Measurements from ENCODE around the gene CRADD. TPM values are rescaled to one million over a fixed set of nuclear protein-coding genes. Genes with fewer than 3 reads are reported as not detected.

The CRADD gene
- total RNA-seq, 6 experiments from 2014 or later: 17.2 to 65.3 (median 30.8) TPM

DNA sequence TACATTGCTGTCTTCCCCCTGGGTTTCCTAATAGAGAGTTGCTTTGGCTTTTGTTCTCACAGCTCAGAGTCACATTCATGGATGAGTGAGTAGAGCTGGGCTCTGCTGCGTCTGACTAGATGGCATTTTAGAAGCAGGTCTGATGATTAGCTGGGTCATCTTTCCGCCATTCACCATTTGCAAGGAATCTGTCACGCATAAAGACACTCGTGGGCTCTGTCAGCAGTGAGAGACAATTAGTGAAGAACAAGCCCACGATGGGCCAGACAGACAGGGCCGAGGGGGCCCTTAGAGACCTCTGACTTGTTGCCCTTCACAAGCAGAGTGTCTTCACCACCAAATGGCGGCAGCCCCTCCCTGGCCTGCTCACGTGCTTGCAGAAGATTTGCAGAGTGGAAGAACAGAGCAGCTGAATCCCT, 175.0 kb downstream of the CRADD start:
- 92% methylated on average over 4 of the region's 8 CpGs for WGBS (ENCODE audit: insufficient coverage, low coverage, low lambda C conversion rate, missing lambda C conversion rate)
- no peaks in the 10 kb centered on the region for H3K9me3 ChIP-seq
- intact Hi-C loops (cut with DNase I): no loop called here
- no peaks in the 10 kb centered on the region for H3K36me3 ChIP-seq
- no peak for DNase-seq
- no peak overlapping the region for H3K4me3 ChIP-seq
- no peaks in the 10 kb centered on the region for H3K4me1 ChIP-seq
- H3K27ac ChIP-seq: no peak overlapping the region
- no peaks in the 10 kb centered on the region for H3K27me3 ChIP-seq
- no peak for TF ChIP-seq POLR2A (IDR thresholded peaks at IDR 0.05)
- ATAC-seq: no peak

DNA sequence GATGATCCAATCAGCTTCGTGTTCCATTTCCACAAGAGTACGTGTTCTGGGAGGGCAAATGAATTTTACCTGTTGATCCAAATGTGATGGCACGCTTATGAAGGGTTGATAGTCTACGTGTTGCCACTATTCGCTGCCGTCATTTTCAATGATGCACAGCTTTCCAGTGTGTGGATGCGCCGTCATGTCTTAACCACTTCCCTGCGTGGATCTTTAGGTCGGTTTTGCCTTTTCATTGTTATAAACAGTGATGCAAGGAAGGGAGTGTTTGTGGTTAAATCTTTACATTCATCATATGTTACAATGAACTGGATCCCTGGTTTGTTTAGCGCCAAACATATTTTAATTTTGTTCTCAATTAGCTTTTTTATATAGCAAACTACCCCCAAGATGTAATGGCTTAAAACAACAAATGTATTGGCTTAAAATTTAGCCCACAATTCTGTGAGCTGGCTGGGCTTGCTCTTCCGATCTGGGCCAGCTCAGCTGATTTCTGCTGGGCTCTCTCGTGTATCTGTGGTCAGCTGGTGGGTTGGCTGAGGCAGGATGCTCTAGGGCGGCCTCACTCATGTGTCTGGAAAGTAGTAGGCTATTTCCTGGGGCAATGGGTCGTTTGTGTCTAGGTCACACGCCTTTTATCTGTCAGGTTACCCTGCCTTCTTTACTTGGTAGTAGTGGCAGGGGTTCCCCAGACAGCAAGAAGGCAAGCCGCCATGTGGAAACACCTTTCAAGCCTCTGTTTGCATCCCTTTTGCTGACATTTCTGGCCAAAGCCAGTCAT, 176.7 kb downstream of the CRADD start:
- no peak overlapping the region for H3K27ac ChIP-seq
- intact Hi-C loops (cut with DNase I): no loop called here
- no peaks in the 10 kb centered on the region for H3K9me3 ChIP-seq
- ATAC-seq: no peak
- no peaks in the 10 kb centered on the region for H3K27me3 ChIP-seq
- no peaks in the 10 kb centered on the region for H3K36me3 ChIP-seq
- no peak for DNase-seq
- H3K4me1 ChIP-seq: no peaks in the 10 kb centered on the region
- WGBS (ENCODE audit: insufficient coverage, low coverage, low lambda C conversion rate, missing lambda C conversion rate): 79% methylated on average over 15 of the region's 17 CpGs
- no peak overlapping the region for H3K4me3 ChIP-seq
- TF ChIP-seq, protein P1, sequence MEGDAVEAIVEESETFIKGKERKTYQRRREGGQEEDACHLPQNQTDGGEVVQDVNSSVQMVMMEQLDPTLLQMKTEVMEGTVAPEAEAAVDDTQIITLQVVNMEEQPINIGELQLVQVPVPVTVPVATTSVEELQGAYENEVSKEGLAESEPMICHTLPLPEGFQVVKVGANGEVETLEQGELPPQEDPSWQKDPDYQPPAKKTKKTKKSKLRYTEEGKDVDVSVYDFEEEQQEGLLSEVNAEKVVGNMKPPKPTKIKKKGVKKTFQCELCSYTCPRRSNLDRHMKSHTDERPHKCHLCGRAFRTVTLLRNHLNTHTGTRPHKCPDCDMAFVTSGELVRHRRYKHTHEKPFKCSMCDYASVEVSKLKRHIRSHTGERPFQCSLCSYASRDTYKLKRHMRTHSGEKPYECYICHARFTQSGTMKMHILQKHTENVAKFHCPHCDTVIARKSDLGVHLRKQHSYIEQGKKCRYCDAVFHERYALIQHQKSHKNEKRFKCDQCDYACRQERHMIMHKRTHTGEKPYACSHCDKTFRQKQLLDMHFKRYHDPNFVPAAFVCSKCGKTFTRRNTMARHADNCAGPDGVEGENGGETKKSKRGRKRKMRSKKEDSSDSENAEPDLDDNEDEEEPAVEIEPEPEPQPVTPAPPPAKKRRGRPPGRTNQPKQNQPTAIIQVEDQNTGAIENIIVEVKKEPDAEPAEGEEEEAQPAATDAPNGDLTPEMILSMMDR (IDR thresholded peaks at IDR 0.05): no peak
- no peak for TF ChIP-seq POLR2A (IDR thresholded peaks at IDR 0.05)

DNA sequence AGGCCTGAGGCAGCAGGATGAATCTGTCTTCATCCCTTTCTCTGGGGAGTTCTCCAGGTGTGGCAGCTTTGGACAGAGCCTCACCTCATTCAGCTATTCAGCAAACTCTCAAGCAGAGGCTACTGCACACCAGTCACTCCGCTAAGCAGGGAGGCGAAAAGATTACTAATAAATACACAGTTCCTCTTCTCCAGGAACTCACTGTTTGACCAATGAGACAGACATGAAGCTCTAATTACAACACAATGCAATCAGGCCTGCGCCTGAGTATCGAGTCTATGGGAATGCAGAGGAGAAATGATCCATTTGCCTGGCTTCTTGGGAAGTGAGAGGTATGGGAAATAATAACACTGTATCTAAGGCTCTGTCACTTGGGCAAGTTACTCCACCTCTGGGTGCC, 178.1 kb downstream of the CRADD start:
- DNase-seq (no peak), ATAC-seq (peak in 1 of 4 donors; percentile 35)
- WGBS (ENCODE audit: insufficient coverage, low coverage, low lambda C conversion rate, missing lambda C conversion rate): 100% methylated on average over 2 of the region's 4 CpGs
- Histone ChIP-seq H3K36me3 (no peaks in the 10 kb centered on the region), H3K9me3 (no peaks in the 10 kb centered on the region), H3K4me3 (no peak overlapping the region), H3K27ac (no peak overlapping the region), H3K27me3 (no peaks in the 10 kb centered on the region), H3K4me1 (no peaks in the 10 kb centered on the region)
- intact Hi-C loops (cut with DNase I): no loop called here
- TF ChIP-seq POLR2A (IDR thresholded peaks at IDR 0.05): no peak
- TF ChIP-seq, protein P1 (IDR thresholded peaks at IDR 0.05): no peak

DNA sequence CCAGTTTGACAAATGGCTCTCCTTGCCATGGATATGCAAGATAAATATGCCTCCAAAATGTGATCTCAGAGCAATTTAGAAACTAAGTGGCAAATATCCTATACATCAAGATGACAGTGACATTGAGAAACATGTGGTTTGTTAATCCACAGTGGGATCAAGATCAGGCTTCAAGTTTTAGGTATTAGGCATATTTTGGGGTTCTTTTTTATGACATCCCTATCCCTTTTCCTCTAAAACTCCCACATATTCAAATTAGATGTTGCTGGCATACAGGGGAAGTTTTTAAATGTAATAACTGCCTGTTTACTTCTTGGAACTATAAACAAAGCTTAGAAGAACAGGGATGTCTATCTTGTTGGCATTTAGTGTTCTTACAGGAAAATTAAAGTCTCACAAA, 179.4 kb downstream of the CRADD start:
- intact Hi-C loops (cut with DNase I): no loop called here
- no peaks in the 10 kb centered on the region for H3K4me1 ChIP-seq
- TF ChIP-seq, protein P1 (IDR thresholded peaks at IDR 0.05): no peak
- TF ChIP-seq POLR2A (IDR thresholded peaks at IDR 0.05): no peak

DNA sequence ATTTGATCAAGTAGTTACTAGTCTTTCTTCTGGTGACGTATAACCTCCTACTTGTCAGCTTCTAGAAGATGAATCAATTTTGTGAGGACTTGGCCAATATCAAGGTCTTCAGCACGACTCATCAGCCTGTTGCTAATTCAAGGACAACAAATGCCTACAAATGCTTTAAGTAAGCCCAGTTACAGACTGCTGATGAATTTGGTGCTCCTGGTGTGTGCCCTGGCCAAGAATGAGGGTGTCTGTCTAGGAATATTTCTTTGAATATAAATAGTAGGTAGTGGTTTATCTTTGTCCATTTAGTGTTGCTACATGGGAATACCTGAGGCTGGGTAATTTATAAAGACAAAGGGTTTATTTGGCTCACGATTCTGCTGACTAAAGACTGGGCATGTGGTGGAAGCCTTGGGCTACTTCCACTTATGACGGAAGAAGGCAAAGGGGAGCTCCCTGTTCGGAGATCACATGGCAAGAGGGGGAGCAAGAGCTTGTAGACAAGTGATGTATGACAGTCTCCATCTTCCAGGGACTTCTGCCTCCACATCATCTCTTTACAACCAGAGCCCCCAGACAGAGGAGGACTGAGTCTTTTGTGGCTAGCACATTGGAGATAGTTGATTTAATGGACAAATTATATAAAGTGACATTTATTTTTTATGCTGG, 180.2 kb downstream of the CRADD start:
- ATAC-seq (no peak), DNase-seq (no peak)
- H3K4me1 ChIP-seq: no peaks in the 10 kb centered on the region
- no peaks in the 10 kb centered on the region for H3K27me3 ChIP-seq
- no peak overlapping the region for H3K27ac ChIP-seq
- no peaks in the 10 kb centered on the region for H3K36me3 ChIP-seq
- 84% methylated on average over 5 of the region's 5 CpGs for WGBS (ENCODE audit: insufficient coverage, low coverage, low lambda C conversion rate, missing lambda C conversion rate)
- H3K9me3 ChIP-seq: no peaks in the 10 kb centered on the region
- intact Hi-C loops (cut with DNase I): no loop called here
- no peak overlapping the region for H3K4me3 ChIP-seq
- TF ChIP-seq, protein P1 (IDR thresholded peaks at IDR 0.05): no peak
- no peak for TF ChIP-seq POLR2A (IDR thresholded peaks at IDR 0.05)

More for the DNA sequence above, 179.4 kb downstream of the CRADD start:
- no peaks in the 10 kb centered on the region for H3K27me3 ChIP-seq
- no peak overlapping the region for H3K4me3 ChIP-seq
- no peaks in the 10 kb centered on the region for H3K36me3 ChIP-seq
- no peaks in the 10 kb centered on the region for H3K9me3 ChIP-seq
- no peak overlapping the region for H3K27ac ChIP-seq
- DNase-seq: no peak
- ATAC-seq: no peak
